ENCODE measurements around the gene THRB.

THRB gene

DNA sequence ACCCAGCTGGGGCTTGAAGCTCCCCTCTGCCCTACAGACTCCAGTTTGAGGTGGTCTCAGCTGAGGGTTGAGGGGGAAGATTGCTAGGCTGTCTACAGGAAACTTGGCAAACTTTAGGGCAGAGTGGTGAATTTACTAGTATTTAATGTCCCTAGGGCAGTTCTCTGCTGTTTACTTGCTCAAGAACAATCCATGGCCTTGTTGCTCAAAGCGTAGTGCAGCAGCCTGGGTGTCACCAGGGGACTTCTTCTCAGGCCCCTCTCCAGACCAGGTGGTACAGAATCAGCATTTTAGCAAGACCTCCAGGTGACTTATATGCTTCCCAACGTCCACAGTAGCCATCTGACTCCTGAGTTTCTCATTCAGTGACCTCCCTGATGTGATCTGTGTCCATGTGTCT is 360.7 kb downstream of the THRB start:
- Histone ChIP-seq H3K4me3 (ENCODE audit: low read length) (no peak overlapping the region), H4K5ac (ENCODE audit: low read length) (no peak overlapping the region), H2BK15ac (replicated peaks; ENCODE audit: low read depth) (no peak overlapping the region), H3K4me2 (ENCODE audit: low read length) (no peak overlapping the region), H3K36me3 (ENCODE audit: control insufficient read depth, insufficient read depth, low read length) (no peaks in the 10 kb centered on the region), H2BK120ac (ENCODE audit: low read depth, low read length) (no peak overlapping the region), H3K79me1 (ENCODE audit: low read length) (no peaks in the 10 kb centered on the region), H3K4ac (ENCODE audit: low read depth, low read length) (no peak overlapping the region), H3K27me3 (ENCODE audit: insufficient read depth, low read length, poor library complexity) (no peaks in the 10 kb centered on the region), H3K4me1 (ENCODE audit: control insufficient read depth, low read depth, low read length) (no peaks in the 10 kb centered on the region), H3K56ac (ENCODE audit: low read length) (no peak overlapping the region), H4K8ac (ENCODE audit: low read depth, low read length) (no peak overlapping the region), H2BK5ac (ENCODE audit: low read length) (no peak overlapping the region), H2AK5ac (ENCODE audit: low read length) (no peak overlapping the region), H3K27ac (ENCODE audit: low read depth, low read length) (no peak overlapping the region), H3K23ac (ENCODE audit: low read length) (no peak overlapping the region), H3K79me2 (ENCODE audit: control insufficient read depth, insufficient read depth, low read length) (no peaks in the 10 kb centered on the region), H3K9ac (ENCODE audit: low read length) (no peak overlapping the region), H3K18ac (ENCODE audit: low read length) (no peak overlapping the region)
- WGBS (ENCODE audit: extremely low coverage, insufficient coverage, low lambda C conversion rate): no CpG with 5 or more reads among the region's 2 CpGs
- DNase-seq: no peak

DNA sequence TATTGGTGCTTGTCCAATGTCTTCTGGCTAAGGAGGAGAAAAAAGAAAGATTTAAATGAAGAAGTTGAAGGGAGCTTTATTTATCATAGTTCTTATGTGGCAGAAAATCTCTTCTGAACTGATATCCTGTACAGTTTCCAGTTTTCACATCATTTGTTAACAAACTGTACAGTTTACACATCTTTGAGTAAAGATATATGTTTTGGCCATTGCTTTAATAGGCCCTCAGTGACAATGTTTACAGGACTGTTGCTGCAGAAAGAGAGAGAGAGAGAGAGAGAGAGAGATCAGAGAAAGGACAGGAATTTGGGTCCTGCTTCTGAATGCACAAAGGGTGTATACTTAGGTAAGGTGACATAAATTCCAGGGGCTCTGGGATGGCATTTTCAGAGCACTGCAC is 361.2 kb downstream of the THRB start:
- Histone ChIP-seq H2BK120ac (ENCODE audit: low read depth, low read length) (no peak overlapping the region), H4K5ac (ENCODE audit: low read length) (no peak overlapping the region), H3K27me3 (ENCODE audit: insufficient read depth, low read length, poor library complexity) (no peaks in the 10 kb centered on the region), H2BK15ac (replicated peaks; ENCODE audit: low read depth) (no peak overlapping the region), H3K56ac (ENCODE audit: low read length) (no peak overlapping the region), H3K9ac (ENCODE audit: low read length) (no peak overlapping the region), H3K18ac (ENCODE audit: low read length) (no peak overlapping the region), H2AK5ac (ENCODE audit: low read length) (no peak overlapping the region), H4K8ac (ENCODE audit: low read depth, low read length) (no peak overlapping the region), H3K4me2 (ENCODE audit: low read length) (no peak overlapping the region), H3K79me1 (ENCODE audit: low read length) (no peaks in the 10 kb centered on the region), H3K79me2 (ENCODE audit: control insufficient read depth, insufficient read depth, low read length) (no peaks in the 10 kb centered on the region), H3K27ac (ENCODE audit: low read depth, low read length) (no peak overlapping the region), H3K4ac (ENCODE audit: low read depth, low read length) (no peak overlapping the region), H3K36me3 (ENCODE audit: control insufficient read depth, insufficient read depth, low read length) (no peaks in the 10 kb centered on the region), H3K23ac (ENCODE audit: low read length) (no peak overlapping the region), H2BK5ac (ENCODE audit: low read length) (no peak overlapping the region), H3K4me3 (ENCODE audit: low read length) (no peak overlapping the region), H3K4me1 (ENCODE audit: control insufficient read depth, low read depth, low read length) (no peaks in the 10 kb centered on the region)
- no peak for DNase-seq

DNA sequence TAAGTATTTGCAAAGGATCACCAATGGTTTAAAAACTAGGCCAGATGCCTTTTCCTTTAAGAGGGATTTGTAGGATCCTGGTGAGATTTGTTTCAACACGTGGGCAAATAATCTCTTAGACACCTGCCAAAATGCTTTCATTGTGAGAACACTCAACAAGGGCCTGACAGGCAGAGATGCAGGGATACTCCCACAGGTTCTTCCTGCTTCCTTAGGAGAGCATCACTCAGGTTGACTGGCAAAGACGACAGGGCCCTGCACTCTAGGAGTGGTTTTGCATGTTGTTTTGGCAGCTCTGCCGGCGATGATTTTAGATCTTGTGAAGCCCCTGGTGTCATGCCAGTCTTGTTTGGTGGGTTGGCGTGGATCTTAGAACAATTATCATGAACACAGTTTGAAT is 365.1 kb downstream of the THRB start:
- WGBS (ENCODE audit: extremely low coverage, insufficient coverage, low lambda C conversion rate): no CpG with 5 or more reads among the region's 5 CpGs

DNA sequence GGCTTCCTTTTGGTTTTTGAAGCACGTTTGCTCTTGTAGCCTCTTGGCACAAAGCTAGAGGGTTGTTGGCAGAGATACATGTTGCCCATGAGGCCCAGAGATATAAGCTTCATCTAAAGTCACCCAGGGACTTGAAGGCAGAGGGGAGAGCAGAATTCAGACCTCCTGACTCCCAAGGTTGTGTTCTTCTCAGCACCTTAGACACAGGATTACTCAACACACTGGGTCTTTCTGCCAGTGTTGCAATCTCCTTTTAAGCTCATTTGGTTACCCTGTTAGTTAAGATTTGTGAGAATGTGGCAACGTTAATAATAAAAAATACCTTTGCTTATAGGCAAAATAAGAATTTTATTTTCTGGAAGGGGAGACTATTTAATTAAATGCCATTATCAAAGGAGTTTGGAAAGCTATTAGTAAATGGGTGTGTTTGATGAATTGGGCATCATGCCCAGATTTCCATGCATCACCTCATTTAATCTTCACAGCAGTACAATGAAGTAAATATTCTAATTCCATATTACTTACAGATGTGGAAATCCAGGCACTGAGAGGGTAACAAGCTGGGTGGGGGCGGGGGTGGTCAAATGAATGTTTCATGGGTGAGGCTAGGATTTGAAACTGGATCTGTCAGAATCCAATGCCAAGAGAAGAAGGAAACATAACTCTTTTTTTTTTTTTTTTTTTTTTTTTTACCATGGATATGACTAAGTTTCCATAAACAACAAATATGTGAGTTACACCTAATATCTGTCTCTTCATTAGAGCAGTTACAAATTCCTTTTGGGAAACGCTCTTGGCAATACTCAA is 366.2 kb downstream of the THRB start:
- no peak overlapping the region for H3K4me2 ChIP-seq (ENCODE audit: low read length)
- no peak overlapping the region for H3K18ac ChIP-seq (ENCODE audit: low read length)
- H3K4me1 ChIP-seq (ENCODE audit: control insufficient read depth, low read depth, low read length): peaks cover 2% of the 10 kb centered on the region
- WGBS (ENCODE audit: extremely low coverage, insufficient coverage, low lambda C conversion rate): no CpG with 5 or more reads among the region's 4 CpGs
- no peak overlapping the region for H2AK5ac ChIP-seq (ENCODE audit: low read length)
- no peaks in the 10 kb centered on the region for H3K27me3 ChIP-seq (ENCODE audit: insufficient read depth, low read length, poor library complexity)
- no peak overlapping the region for H3K4me3 ChIP-seq (ENCODE audit: low read length)
- H3K56ac ChIP-seq (ENCODE audit: low read length): no peak overlapping the region
- H3K9ac ChIP-seq (ENCODE audit: low read length): no peak overlapping the region
- H2BK120ac ChIP-seq (ENCODE audit: low read depth, low read length): no peak overlapping the region
- H4K8ac ChIP-seq (ENCODE audit: low read depth, low read length): no peak overlapping the region
- no peak overlapping the region for H3K27ac ChIP-seq (ENCODE audit: low read depth, low read length)
- H4K5ac ChIP-seq (ENCODE audit: low read length): no peak overlapping the region
- H3K4ac ChIP-seq (ENCODE audit: low read depth, low read length): no peak overlapping the region
- no peak overlapping the region for H3K23ac ChIP-seq (ENCODE audit: low read length)
- no peak overlapping the region for H2BK5ac ChIP-seq (ENCODE audit: low read length)
- H2BK15ac ChIP-seq (replicated peaks; ENCODE audit: low read depth): no peak overlapping the region
- no peaks in the 10 kb centered on the region for H3K79me1 ChIP-seq (ENCODE audit: low read length)
- no peak for DNase-seq
- no peaks in the 10 kb centered on the region for H3K79me2 ChIP-seq (ENCODE audit: control insufficient read depth, insufficient read depth, low read length)
- no peaks in the 10 kb centered on the region for H3K36me3 ChIP-seq (ENCODE audit: control insufficient read depth, insufficient read depth, low read length)

More for the DNA sequence above, 365.1 kb downstream of the THRB start:
- Histone ChIP-seq H3K18ac (ENCODE audit: low read length) (no peak overlapping the region), H2BK120ac (ENCODE audit: low read depth, low read length) (no peak overlapping the region), H3K9ac (ENCODE audit: low read length) (no peak overlapping the region), H2BK5ac (ENCODE audit: low read length) (no peak overlapping the region), H3K79me1 (ENCODE audit: low read length) (no peaks in the 10 kb centered on the region), H2AK5ac (ENCODE audit: low read length) (no peak overlapping the region), H3K79me2 (ENCODE audit: control insufficient read depth, insufficient read depth, low read length) (no peaks in the 10 kb centered on the region), H4K8ac (ENCODE audit: low read depth, low read length) (no peak overlapping the region), H3K36me3 (ENCODE audit: control insufficient read depth, insufficient read depth, low read length) (no peaks in the 10 kb centered on the region), H3K4me3 (ENCODE audit: low read length) (no peak overlapping the region), H3K4ac (ENCODE audit: low read depth, low read length) (no peak overlapping the region), H3K27ac (ENCODE audit: low read depth, low read length) (no peak overlapping the region), H4K5ac (ENCODE audit: low read length) (no peak overlapping the region), H3K4me1 (ENCODE audit: control insufficient read depth, low read depth, low read length) (peaks cover 2% of the 10 kb centered on the region), H3K4me2 (ENCODE audit: low read length) (no peak overlapping the region), H3K56ac (ENCODE audit: low read length) (no peak overlapping the region), H3K27me3 (ENCODE audit: insufficient read depth, low read length, poor library complexity) (no peaks in the 10 kb centered on the region), H2BK15ac (replicated peaks; ENCODE audit: low read depth) (no peak overlapping the region), H3K23ac (ENCODE audit: low read length) (no peak overlapping the region)
- DNase-seq: no peak

DNA sequence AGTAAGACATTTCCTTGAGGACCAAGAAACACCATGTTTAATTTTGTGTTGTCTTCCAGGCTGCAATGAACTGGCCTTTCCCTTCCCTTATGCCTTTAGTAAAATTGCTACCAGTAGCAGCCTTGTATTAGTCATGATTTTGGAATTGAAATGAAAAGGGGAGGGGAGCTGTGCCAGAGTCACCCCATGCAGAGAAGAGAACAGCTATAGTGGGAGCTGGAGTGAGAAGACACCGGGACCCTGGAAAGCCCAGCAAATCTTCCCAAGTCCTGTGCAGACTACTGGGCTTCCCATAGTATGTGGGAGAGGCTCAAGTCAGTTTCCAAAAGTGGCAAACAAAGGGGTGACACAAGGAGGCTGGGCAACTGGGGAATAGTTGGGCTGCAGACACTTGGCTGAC is 371.1 kb downstream of the THRB start:
- Histone ChIP-seq H3K56ac (ENCODE audit: low read length) (no peak overlapping the region), H3K4ac (ENCODE audit: low read depth, low read length) (no peak overlapping the region), H3K9ac (ENCODE audit: low read length) (no peak overlapping the region), H2AK5ac (ENCODE audit: low read length) (no peak overlapping the region), H4K5ac (ENCODE audit: low read length) (no peak overlapping the region), H3K79me2 (ENCODE audit: control insufficient read depth, insufficient read depth, low read length) (no peaks in the 10 kb centered on the region), H3K36me3 (ENCODE audit: control insufficient read depth, insufficient read depth, low read length) (no peaks in the 10 kb centered on the region), H3K23ac (ENCODE audit: low read length) (no peak overlapping the region), H3K4me2 (ENCODE audit: low read length) (no peak overlapping the region), H3K79me1 (ENCODE audit: low read length) (no peaks in the 10 kb centered on the region), H4K8ac (ENCODE audit: low read depth, low read length) (no peak overlapping the region), H3K4me1 (ENCODE audit: control insufficient read depth, low read depth, low read length) (peaks cover 2% of the 10 kb centered on the region), H3K27me3 (ENCODE audit: insufficient read depth, low read length, poor library complexity) (no peaks in the 10 kb centered on the region), H3K27ac (ENCODE audit: low read depth, low read length) (no peak overlapping the region), H3K4me3 (ENCODE audit: low read length) (no peak overlapping the region), H3K18ac (ENCODE audit: low read length) (no peak overlapping the region), H2BK120ac (ENCODE audit: low read depth, low read length) (no peak overlapping the region), H2BK5ac (ENCODE audit: low read length) (no peak overlapping the region), H2BK15ac (replicated peaks; ENCODE audit: low read depth) (no peak overlapping the region)
- WGBS (ENCODE audit: extremely low coverage, insufficient coverage, low lambda C conversion rate): no CpG with 5 or more reads among the region's 1 CpG
- DNase-seq: peak; percentile 19

DNA sequence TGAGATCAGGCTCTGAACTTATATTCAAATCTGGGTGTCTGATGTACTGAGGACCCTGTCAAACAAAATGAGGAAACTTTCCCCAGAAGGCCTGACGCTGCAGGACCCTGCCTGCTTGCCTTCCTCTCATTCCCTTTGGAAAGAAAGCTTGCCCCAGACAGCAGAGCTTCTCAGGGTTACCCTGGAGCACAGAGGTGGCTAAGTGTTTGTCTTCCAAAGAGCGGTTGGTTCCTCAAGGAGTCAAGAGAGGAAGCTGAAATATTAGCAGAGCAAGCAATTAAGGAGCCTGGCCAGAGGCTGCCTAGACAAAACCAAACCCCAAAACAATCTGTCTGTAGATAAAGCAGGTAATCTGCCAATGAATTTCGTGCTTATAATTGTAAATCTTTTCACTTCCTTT is 374.2 kb downstream of the THRB start:
- Histone ChIP-seq H4K8ac (ENCODE audit: low read depth, low read length) (no peak overlapping the region), H4K5ac (ENCODE audit: low read length) (no peak overlapping the region), H3K23ac (ENCODE audit: low read length) (no peak overlapping the region), H2BK15ac (replicated peaks; ENCODE audit: low read depth) (no peak overlapping the region), H3K27ac (ENCODE audit: low read depth, low read length) (no peak overlapping the region), H3K9ac (ENCODE audit: low read length) (no peak overlapping the region), H3K4me3 (ENCODE audit: low read length) (no peak overlapping the region), H3K4ac (ENCODE audit: low read depth, low read length) (no peak overlapping the region), H2BK120ac (ENCODE audit: low read depth, low read length) (no peak overlapping the region), H3K79me1 (ENCODE audit: low read length) (no peaks in the 10 kb centered on the region), H3K56ac (ENCODE audit: low read length) (no peak overlapping the region), H3K27me3 (ENCODE audit: insufficient read depth, low read length, poor library complexity) (no peaks in the 10 kb centered on the region), H3K4me1 (ENCODE audit: control insufficient read depth, low read depth, low read length) (peaks cover 2% of the 10 kb centered on the region), H3K36me3 (ENCODE audit: control insufficient read depth, insufficient read depth, low read length) (no peaks in the 10 kb centered on the region), H3K18ac (ENCODE audit: low read length) (no peak overlapping the region), H2AK5ac (ENCODE audit: low read length) (no peak overlapping the region), H3K79me2 (ENCODE audit: control insufficient read depth, insufficient read depth, low read length) (no peaks in the 10 kb centered on the region), H2BK5ac (ENCODE audit: low read length) (no peak overlapping the region), H3K4me2 (ENCODE audit: low read length) (no peak overlapping the region)
- no peak for DNase-seq
- WGBS (ENCODE audit: extremely low coverage, insufficient coverage, low lambda C conversion rate): no CpG with 5 or more reads among the region's 3 CpGs
